PC-9 (cell line): ENCODE data around the gene SFSWAP.

Experiments used
- EZH2 ChIP-seq: fragments of 200-600 bp; sonication (generic); IDR thresholded peaks from 2 replicates; pipeline ENCODE4 v1.8.0; 2017; ENCODE audit warnings: antibody characterized with exemption, low read depth
- TF ChIP-seq, protein P1 (sequence below): fragments of 200-600 bp; sonication (generic); conservative IDR thresholded peaks from 2 replicates; pipeline ENCODE4 v1.6.1; 2017; ENCODE audit warnings: mixed run types, antibody characterized with exemption, mild to moderate bottlenecking, moderate library complexity

DNA sequence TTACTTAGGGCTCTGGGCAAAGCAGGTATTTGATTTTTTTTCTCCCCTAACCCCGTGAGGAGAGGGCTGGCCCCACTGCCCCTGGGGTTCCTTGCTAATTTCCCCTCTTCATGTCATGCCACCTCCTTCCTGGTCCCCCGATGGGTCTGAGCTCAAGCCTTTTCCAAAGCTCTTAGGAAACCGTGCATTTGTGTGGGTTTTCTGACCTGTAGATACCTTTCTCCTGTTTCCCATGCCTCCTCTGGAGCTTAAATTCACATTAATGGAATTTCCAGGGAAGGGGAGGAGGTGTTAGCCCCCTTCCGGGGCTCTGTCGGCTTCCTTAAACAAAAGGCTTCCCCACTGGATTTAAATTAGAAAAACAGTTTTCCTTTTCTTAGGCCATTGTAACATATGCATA is 12.6 kb downstream of the SFSWAP start:
- TF ChIP-seq EZH2: no peak
- TF ChIP-seq, protein P1, sequence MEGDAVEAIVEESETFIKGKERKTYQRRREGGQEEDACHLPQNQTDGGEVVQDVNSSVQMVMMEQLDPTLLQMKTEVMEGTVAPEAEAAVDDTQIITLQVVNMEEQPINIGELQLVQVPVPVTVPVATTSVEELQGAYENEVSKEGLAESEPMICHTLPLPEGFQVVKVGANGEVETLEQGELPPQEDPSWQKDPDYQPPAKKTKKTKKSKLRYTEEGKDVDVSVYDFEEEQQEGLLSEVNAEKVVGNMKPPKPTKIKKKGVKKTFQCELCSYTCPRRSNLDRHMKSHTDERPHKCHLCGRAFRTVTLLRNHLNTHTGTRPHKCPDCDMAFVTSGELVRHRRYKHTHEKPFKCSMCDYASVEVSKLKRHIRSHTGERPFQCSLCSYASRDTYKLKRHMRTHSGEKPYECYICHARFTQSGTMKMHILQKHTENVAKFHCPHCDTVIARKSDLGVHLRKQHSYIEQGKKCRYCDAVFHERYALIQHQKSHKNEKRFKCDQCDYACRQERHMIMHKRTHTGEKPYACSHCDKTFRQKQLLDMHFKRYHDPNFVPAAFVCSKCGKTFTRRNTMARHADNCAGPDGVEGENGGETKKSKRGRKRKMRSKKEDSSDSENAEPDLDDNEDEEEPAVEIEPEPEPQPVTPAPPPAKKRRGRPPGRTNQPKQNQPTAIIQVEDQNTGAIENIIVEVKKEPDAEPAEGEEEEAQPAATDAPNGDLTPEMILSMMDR: no peak
